Spleen (tissue), 11 donors: ENCODE data around the gene TIAM1. TPM values are rescaled to one million over a fixed set of nuclear protein-coding genes. Genes with fewer than 3 reads are reported as not detected.

Experiments
- DNase-seq: peaks from one replicate; pipeline ENCODE4 v3.0.0-alpha.2; 2020
- H3K27ac ChIP-seq, 8 donors: fragments of 200-600 bp; sonication (generic) in 7 of 8; 1 replicate in 4 of 8; 2 replicates in 4 of 8; pipeline versions ENCODE4 v1.5.0 to v1.8.0; 2016 to 2021; ENCODE audit warnings: inconsistent platforms in 4 of 8, mild to moderate bottlenecking in 4 of 8, moderate library complexity in 1 of 8
- H3K27me3 ChIP-seq, 7 donors: fragments of 200-600 bp; sonication (generic) in 6 of 7; replicated peaks in 1 of 7; 1 replicate in 4 of 7; 2 replicates in 3 of 7; pipeline versions ENCODE4 v1.5.0 to v1.8.0; 2016 to 2021; ENCODE audit warnings: inconsistent platforms in 3 of 7, mild to moderate bottlenecking in 1 of 7
- H3K36me3 ChIP-seq, 6 donors: fragments of 200-600 bp; sonication (generic) in 5 of 6; 1 replicate in 4 of 6; 2 replicates in 2 of 6; pipeline versions ENCODE4 v1.5.0 to v1.8.0; 2016 to 2021; ENCODE audit warnings: inconsistent platforms in 2 of 6
- H3K4me1 ChIP-seq, 6 donors: fragments of 200-600 bp; sonication (generic) in 5 of 6; 1 replicate in 3 of 6; 2 replicates in 3 of 6; pipeline versions ENCODE4 v1.5.0 to v1.8.0; 2016 to 2021; ENCODE audit warnings: inconsistent platforms in 3 of 6
- H3K4me3 ChIP-seq, 8 donors: fragments of 200-600 bp; sonication (generic) in 7 of 8; 1 replicate in 4 of 8; 2 replicates in 4 of 8; pipeline versions ENCODE4 v1.5.0 to v1.8.0; 2016 to 2021; ENCODE audit warnings: inconsistent platforms in 4 of 8, mild to moderate bottlenecking in 4 of 8, moderate library complexity in 2 of 8
- H3K9me3 ChIP-seq, 8 donors: fragments of 200-600 bp; sonication (generic) in 7 of 8; 1 replicate in 4 of 8; 2 replicates in 4 of 8; pipeline versions ENCODE4 v1.5.0 to v1.8.0; 2016 to 2021; ENCODE audit warnings: inconsistent platforms in 4 of 8
- CTCF ChIP-seq, 11 experiments: fragments of 200-600 bp in 7 of 11; fragments of 450-650 bp in 4 of 11; sonication (generic) in 4 of 11; IDR thresholded peaks in 8 of 11; conservative IDR thresholded peaks in 3 of 11; 1 replicate in 7 of 11; 2 replicates in 4 of 11; pipeline versions ENCODE4 v1.4.0 to v1.8.0; 2016 to 2021; ENCODE audit warnings: antibody characterized with exemption in 11 of 11, inconsistent platforms in 4 of 11, mild to moderate bottlenecking in 1 of 11
- POLR2A ChIP-seq, 3 donors: fragments of 450-650 bp; IDR thresholded peaks; one replicate each; pipeline ENCODE4 v1.5.1; 2017; ENCODE audit warnings: antibody characterized with exemption in 3 of 3, mild to moderate bottlenecking in 1 of 3
- POLR2AphosphoS5 ChIP-seq, 3 donors: sonication (generic); formaldehyde crosslinking; IDR thresholded peaks; one replicate each; pipeline ENCODE4 v1.5.1; 2017; ENCODE audit warnings: antibody characterized with exemption in 3 of 3
- WGBS, 5 donors: extraction: QIAGEN DNeasy Blood & Tissue Kit in 3 of 5; methylation state at CpG; one replicate each; pipeline versions ENCODE4 v1.1.5 to v1.1.7; 2013 to 2018; 5-methylcytosine and 5-hydroxymethylcytosine counted together
- intact Hi-C: fragments of 100-400 bp; cut with DNase I; formaldehyde crosslinking; loops from one replicate; pipeline ENCODE4 v1.15.0; 2023; ENCODE audit warnings: low total_unique reads
- polyA plus RNA-seq, 3 donors: library from polyadenylated mRNA; stranded (reverse); fragments of 200-250 nt; gene quantifications; one replicate each; pipeline ENCODE4 v1.2.1, GENCODE V29; 2013
- total RNA-seq, 7 donors: library from RNA; depleted of rRNA in 3 of 7; stranded (reverse); fragments of >200 nt in 3 of 7; fragmentation: NEBNext Ultra II Directional in 4 of 7; extraction: Animal tissue kit (Norgen Biotek cat#: 25700) in 4 of 7; gene quantifications; one replicate each; pipeline versions ENCODE4 v1.1.0 to v1.2.1, GENCODE V29; 2016 to 2021
- donor health status: healthy with polysubstance abuse.
- donor health status: DM: no; HTN: no; CAD: no; lungs with moderate emphysema.
- donor health status: DM: no; HTN: no; CAD: no.
- donor health status: Bipolar disorder and iron deficiency.
- donor health status: healthy.
- donor health status: DM: no; HTN: no; CAD: no.
- donor health status: DM: yes; HTN: yes; CAD: no.

The TIAM1 gene
- total and polyA plus RNA-seq, 10 donors = 1.9 to 35.0 (median 18.4) TPM

- H3K4me1 ChIP-seq = peaks cover 0 to 8% (median 0%) of the 10 kb centered on the region in 6 donors
- DNase-seq = no peak
- no peak overlapping the region for H3K27ac ChIP-seq
- no peaks in the 10 kb centered on the region for H3K27me3 ChIP-seq
- peaks cover 0 to 35% (median 27%) of the 10 kb centered on the region in 8 donors for H3K9me3 ChIP-seq
- H3K4me3 ChIP-seq = no peak overlapping the region
- intact Hi-C loops = no loop called here
- H3K36me3 ChIP-seq = no peaks in the 10 kb centered on the region
- TF ChIP-seq POLR2AphosphoS5 (IDR thresholded peaks at IDR 0.05) (no peak), POLR2A (IDR thresholded peaks at IDR 0.05) (no peak), CTCF (IDR thresholded peaks at IDR 0.05 in 8 of 11, conservative IDR thresholded peaks at IDR 0.05 in 3 of 11) (no peak)
These were observed 187.9 kb downstream of the TIAM1 start for GRCh38 chr21:31156169-31156568.

DNA sequence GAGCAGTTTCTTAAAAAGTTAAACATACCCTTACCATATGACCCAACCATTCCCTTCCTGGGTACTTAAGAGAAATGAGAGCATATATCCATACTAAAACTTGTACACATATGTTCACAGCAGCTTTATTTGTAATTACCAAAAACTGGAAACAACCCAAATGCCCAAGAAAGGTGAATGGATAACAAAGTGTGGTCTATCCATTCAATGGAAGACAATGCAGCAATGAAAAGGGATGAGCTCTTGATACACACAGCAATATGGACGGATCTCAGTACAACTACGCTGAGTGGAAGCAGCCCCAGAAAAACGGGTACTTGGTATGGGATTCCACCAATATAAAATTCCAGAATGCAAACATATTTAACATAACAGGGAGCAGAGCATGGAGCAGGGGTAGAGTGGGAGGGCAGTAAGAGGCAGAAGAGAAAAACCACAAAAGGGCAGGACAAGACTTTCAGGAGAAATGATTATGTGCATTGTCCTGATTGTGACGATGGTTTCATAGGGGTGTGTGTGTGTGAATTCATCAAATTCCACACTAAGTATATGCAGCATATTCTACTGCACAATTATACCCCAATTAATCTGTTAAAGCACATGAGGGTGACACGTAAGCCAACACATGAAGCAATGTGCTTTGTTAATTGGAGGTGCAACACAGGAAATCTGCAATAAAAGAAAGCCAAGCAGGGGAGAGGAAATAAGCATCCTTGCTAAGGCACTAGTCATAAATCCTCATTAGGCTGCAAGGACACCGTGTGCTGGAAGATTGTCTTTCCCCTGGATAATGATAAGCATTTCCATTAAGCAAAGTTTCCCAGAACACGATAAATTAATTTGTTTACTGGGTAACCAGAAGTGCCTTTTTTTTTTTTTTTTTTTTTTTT is 192.7 kb downstream of the TIAM1 start:
- Histone ChIP-seq H3K27ac (no peak overlapping the region), H3K27me3 (no peaks in the 10 kb centered on the region), H3K9me3 (peaks cover 0 to 16% (median 10%) of the 10 kb centered on the region in 8 donors), H3K4me1 (no peaks in the 10 kb centered on the region), H3K4me3 (no peak overlapping the region), H3K36me3 (no peaks in the 10 kb centered on the region)
- WGBS, 5 donors = 56 to 68% (median 64%) methylated on average over 7 of the region's 7 CpGs
- intact Hi-C loops = no loop called here
- no peak for DNase-seq
- TF ChIP-seq CTCF (IDR thresholded peaks at IDR 0.05 in 8 of 11, conservative IDR thresholded peaks at IDR 0.05 in 3 of 11) (no peak), POLR2AphosphoS5 (IDR thresholded peaks at IDR 0.05) (no peak), POLR2A (IDR thresholded peaks at IDR 0.05) (no peak)

DNA sequence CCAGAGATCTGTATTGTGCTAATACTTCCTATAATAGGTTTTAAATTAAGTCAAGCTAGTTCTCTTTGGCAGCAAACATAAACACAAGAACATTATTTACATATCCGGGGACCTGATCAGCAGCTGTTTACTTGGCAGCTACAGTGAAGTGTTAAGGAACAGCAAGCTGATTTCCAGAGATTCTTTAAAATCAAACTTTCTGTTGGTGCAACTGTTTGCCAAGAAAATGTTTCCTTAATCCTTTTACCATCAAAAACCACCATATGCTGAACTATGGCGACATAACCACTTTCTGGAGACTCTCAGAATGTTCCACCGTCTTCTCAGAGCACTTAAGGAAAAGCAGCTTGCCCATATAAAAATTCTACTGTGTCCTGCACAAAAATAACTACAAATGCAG is 198.8 kb downstream of the TIAM1 start:
- no peak for DNase-seq
- H3K9me3 ChIP-seq = no peaks in the 10 kb centered on the region
- no peaks in the 10 kb centered on the region for H3K27me3 ChIP-seq
- H3K4me1 ChIP-seq = no peaks in the 10 kb centered on the region
- no peaks in the 10 kb centered on the region for H3K36me3 ChIP-seq
- H3K27ac ChIP-seq = no peak overlapping the region
- no peak overlapping the region for H3K4me3 ChIP-seq
- WGBS, 5 donors = 57 to 75% (median 65%) methylated on average over 3 of the region's 3 CpGs
- intact Hi-C loops = no loop called here
- TF ChIP-seq CTCF (IDR thresholded peaks at IDR 0.05 in 8 of 11, conservative IDR thresholded peaks at IDR 0.05 in 3 of 11) = no peak
- no peak for TF ChIP-seq POLR2AphosphoS5 (IDR thresholded peaks at IDR 0.05)
- no peak for TF ChIP-seq POLR2A (IDR thresholded peaks at IDR 0.05)

GRCh38 chr21:31143036-31143435 is 201.0 kb downstream of the TIAM1 start:
- H3K27me3 ChIP-seq = no peaks in the 10 kb centered on the region

More at GRCh38 chr21:31143036-31143435, 201.0 kb downstream of the TIAM1 start:
- Histone ChIP-seq H3K27ac (no peak overlapping the region), H3K9me3 (no peaks in the 10 kb centered on the region), H3K36me3 (no peaks in the 10 kb centered on the region), H3K4me3 (no peak overlapping the region), H3K4me1 (no peaks in the 10 kb centered on the region)
- WGBS, 5 donors = 85 to 94% (median 88%) methylated on average over 6 of the region's 6 CpGs
- no peak for TF ChIP-seq POLR2A (IDR thresholded peaks at IDR 0.05)
- no peak for TF ChIP-seq POLR2AphosphoS5 (IDR thresholded peaks at IDR 0.05)
- TF ChIP-seq CTCF (IDR thresholded peaks at IDR 0.05 in 8 of 11, conservative IDR thresholded peaks at IDR 0.05 in 3 of 11) = no peak
- no peak for DNase-seq
- intact Hi-C loops = no loop called here
